ENCODE measurements around the gene ROR2.

Gene ROR2

GRCh38 chr9:91843093-91843492 lies 106.9 kb downstream of the ROR2 start:
- no peak for DNase-seq (ENCODE audit: low read depth, low spot score)

- no peak for DNase-seq (ENCODE audit: low read depth, low spot score)
These were observed 107.5 kb downstream of the ROR2 start for GRCh38 chr9:91842358-91843049.

- no peak for DNase-seq (ENCODE audit: low read depth, low spot score)
These were observed 108.4 kb downstream of the ROR2 start for GRCh38 chr9:91841591-91841990.

GRCh38 chr9:91840882-91841281 lies 109.1 kb downstream of the ROR2 start:
- no peak for DNase-seq (ENCODE audit: low read depth, low spot score)

- DNase-seq (ENCODE audit: low read depth, low spot score): no peak
These were observed 109.6 kb downstream of the ROR2 start for GRCh38 chr9:91840469-91840868.

- DNase-seq (ENCODE audit: low read depth, low spot score): no peak
These were observed 110.0 kb downstream of the ROR2 start for GRCh38 chr9:91839926-91840465.

GRCh38 chr9:91837981-91838731 lies 111.9 kb downstream of the ROR2 start:
- DNase-seq (ENCODE audit: low read depth, low spot score): no peak

- no peak for DNase-seq (ENCODE audit: low read depth, low spot score)
These were observed 113.5 kb downstream of the ROR2 start for GRCh38 chr9:91836515-91836914.

GRCh38 chr9:91835632-91836031 lies 114.4 kb downstream of the ROR2 start:
- no peak for DNase-seq (ENCODE audit: low read depth, low spot score)

- DNase-seq (ENCODE audit: low read depth, low spot score): no peak
These were observed 114.8 kb downstream of the ROR2 start for GRCh38 chr9:91835216-91835615.

GRCh38 chr9:91834740-91835139 lies 115.3 kb downstream of the ROR2 start:
- no peak for DNase-seq (ENCODE audit: low read depth, low spot score)

- DNase-seq (ENCODE audit: low read depth, low spot score): no peak
These were observed 116.2 kb downstream of the ROR2 start for GRCh38 chr9:91833878-91834255.

- no peak for DNase-seq (ENCODE audit: low read depth, low spot score)
These were observed 116.7 kb downstream of the ROR2 start for GRCh38 chr9:91833096-91833877.

GRCh38 chr9:91832322-91832721 lies 117.7 kb downstream of the ROR2 start:
- no peak for DNase-seq (ENCODE audit: low read depth, low spot score)

- DNase-seq (ENCODE audit: low read depth, low spot score): no peak
These were observed 124.2 kb downstream of the ROR2 start for GRCh38 chr9:91825866-91826265.

- DNase-seq (ENCODE audit: low read depth, low spot score): no peak
These were observed 124.6 kb downstream of the ROR2 start for GRCh38 chr9:91825422-91825821.

GRCh38 chr9:91824601-91825305 lies 125.3 kb downstream of the ROR2 start:
- no peak for DNase-seq (ENCODE audit: low read depth, low spot score)

- DNase-seq (ENCODE audit: low read depth, low spot score): no peak
These were observed 125.9 kb downstream of the ROR2 start for GRCh38 chr9:91824151-91824550.

GRCh38 chr9:91820949-91821880 lies 128.8 kb downstream of the ROR2 start:
- DNase-seq (ENCODE audit: low read depth, low spot score): no peak

- no peak for DNase-seq (ENCODE audit: low read depth, low spot score)
These were observed 129.8 kb downstream of the ROR2 start for GRCh38 chr9:91820126-91820750.

Measured in ELF-1 (cell line).